Raji (cell line): ENCODE measurements around the gene PPP3CA.

Experiments
- POLR2A ChIP-seq: IDR thresholded peaks from 2 replicates; pipeline ENCODE4 v1.6.1; 2011; ENCODE audit warnings: low read depth, low read length, control low read depth; ENCODE audit not compliant: insufficient read depth

Gene PPP3CA

DNA sequence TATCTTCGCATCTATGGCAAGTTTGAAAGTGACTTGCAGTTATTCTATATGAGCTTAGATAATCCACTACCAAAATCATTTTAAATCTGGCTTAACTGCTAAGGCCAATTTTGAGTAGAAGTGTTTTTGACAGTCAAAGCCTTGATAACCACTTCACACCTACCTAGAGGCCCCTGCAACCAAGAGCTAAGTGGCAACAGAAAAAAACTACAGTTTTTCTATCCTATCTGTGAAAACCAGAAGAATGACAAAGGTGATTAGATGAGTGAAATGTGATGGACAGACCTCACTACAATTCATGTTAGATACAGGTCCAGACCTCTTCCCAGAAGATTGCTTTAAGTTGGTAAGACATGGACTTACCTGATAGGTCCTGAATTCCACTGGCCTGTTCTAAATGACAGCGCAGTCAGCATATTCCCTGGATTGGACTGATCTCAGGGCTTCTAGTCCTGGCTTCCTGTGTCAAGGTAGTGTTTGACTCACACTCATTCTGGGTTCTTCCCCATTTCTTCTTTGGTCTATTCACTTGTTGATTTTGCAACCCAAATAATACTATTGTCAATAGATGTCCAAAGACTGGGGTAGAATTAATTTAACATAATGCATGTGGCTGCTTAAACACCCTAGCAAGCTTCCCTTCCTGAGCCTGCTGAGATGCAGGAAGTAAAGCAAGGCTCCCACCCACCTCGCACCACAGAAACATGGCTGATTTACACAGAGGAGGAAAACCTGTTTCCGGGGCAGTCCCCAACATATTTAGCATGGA, 65.1 kb downstream of the PPP3CA start:
- no peak for TF ChIP-seq POLR2A

DNA sequence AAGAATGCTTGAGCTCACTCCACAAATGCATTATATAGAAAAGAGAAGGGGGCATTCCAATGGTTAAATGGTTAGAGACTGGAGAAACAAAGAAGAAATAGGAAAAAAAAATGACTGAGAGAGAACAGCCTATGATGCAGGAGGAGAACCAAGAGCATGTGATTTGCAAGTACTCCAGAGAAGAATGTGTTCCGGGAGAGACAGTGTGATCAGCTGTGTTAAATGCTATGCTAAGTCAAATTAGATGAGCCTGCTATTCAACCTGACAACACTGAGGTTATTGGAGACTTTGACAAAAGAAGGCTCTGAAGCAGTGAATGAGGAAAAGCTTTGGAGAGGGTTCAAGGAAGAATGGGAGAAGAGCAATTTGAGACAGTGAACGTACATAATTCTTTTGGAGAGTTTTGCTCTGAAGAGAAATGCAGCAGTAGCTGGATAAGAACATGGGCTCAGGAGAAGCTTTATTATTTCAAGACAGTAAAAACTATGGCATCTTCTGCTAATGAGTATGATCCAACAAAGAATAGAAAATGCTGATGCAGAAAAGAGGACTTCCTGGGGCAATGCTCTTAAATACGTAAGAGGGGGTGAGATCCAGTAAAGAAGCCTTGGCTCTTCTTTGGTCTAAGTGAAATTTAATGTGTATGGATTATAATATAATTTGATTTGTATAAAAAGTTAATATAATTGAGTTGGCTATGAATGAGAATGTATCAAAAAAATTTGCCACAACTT, 66.3 kb downstream of the PPP3CA start:
- no peak for TF ChIP-seq POLR2A

DNA sequence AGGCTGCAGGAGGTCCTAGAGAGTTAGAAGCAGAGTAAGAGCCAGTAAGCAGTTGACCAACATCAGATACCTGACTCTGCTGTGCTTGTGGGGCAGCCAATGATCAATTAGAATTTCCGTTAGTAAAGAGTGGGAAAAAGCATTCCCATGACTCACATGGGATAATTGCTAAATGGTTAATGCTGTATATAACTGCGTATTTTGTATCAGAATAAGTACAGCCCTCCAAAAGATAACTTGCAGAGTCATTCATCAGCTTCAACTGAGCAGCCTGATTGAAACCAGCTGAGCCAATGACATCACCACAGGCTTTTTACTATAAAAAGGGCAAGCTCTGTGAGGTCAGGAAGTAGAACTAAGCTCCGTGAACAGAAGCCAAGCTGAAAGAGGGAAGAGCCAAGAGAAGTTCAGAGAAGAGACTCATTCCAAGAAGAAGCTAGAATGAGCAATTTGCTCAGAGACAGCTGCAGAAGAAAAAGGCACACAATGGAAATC, 67.9 kb downstream of the PPP3CA start:
- no peak for TF ChIP-seq POLR2A

DNA sequence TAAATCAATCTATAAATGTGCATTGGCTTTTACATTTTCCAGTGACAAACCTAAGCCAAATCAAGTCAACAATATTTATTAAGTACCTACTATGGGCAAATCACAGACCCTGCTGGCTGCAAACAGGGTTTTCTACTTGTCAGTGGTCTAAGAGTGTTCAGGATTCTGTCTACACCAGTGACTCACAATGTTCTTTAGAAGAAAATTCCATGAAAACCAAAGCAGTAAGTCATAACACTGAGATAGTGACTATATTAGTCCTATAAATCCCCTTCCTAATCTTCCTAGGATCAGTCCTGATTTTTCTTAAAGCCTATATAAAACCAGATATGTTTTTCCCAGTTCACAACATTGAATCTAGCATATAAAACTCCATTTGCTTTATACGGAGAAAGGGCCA, 69.7 kb downstream of the PPP3CA start:
- no peak for TF ChIP-seq POLR2A

DNA sequence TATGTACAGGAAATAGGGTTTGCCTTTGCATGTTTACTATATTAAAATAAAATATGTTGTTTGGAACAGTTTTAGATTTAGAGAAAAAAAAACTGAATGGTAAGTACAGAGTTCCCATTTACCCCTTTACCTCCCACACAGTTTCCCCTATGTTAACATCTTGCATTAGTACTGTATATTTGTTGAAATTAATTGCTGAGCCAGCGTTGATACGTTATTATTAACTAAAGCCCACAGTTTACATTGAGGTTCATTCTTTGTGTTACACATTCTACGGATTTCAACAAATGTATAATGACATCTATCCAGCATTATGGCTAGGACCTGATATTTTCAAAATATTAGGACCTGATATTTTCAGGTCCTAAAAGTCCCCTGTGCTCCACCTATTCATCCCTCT, 70.7 kb downstream of the PPP3CA start:
- TF ChIP-seq POLR2A = no peak

DNA sequence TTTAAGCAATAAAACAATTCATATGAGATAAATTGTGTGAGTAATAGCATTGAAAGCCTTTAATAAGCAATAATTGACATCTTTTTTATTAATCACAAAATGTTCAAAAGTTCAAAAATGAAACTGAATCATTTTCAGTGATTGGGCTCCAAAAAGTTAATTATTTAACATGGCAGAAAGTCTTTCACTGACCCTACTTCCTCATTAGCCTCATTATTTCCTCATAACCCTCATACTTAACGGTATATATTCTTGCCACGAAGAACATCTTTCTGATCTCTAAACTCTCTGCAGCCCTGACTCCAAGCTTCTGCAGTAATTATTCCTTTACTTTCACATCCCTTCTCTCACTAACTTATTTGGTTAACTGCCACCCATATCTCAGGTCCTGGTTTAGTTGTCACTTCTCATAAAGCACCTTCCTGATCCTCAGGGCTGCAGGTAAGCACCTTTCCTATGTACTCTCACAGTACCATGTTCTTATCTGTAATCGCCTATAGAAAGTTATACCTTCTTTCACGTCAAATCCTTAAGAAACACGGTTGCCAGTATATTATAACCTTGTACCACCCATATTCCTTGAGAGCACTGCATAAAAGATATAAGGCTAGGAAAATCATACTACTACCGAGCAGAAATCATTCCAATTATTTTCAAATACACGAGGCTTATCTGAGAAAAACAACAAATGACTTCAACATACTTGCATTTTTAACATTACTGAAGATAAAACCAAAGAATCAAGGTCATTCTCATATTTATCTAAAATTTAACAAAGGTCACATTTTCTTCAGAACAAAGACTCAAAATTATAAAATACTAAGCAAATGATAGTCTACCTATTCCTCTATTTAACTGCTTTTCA, 72.2 kb downstream of the PPP3CA start:
- TF ChIP-seq POLR2A = no peak

DNA sequence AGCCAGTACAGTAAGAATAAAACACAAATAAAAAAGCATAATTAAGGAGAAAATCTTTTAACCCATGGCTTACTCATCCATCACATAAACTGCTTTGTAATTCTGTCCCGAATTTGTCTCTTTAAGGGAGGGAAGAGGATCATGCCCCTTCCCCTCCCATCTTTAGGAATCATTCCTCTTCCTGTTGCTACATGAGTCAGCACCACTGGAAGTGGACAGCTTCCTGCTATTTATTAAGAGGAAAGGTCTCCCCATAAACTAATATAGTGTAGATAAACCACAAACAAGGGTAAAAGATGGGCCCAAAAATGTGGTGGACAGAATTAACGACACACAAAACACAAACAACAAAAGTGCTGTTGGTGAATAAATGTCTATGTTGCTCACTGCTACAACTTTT, 75.8 kb downstream of the PPP3CA start:
- no peak for TF ChIP-seq POLR2A

DNA sequence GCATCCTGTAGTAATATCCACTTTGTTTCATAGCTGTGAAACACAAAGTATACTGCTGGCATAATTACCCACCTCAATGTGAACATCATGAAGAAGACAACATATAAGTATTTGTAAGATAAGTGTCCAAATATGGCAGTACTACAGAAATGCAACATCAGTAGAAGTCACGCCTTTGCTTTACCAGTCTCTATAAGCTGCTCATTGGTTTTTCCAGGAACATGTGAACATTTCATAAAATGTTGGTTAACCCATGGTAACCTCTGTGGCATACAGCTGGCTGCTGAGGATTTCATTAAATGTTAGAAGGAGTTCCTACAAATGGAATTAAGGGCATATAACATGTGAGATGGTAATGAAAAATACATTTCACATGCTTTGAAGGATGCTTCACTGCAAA, 77.6 kb downstream of the PPP3CA start:
- no peak for TF ChIP-seq POLR2A

DNA sequence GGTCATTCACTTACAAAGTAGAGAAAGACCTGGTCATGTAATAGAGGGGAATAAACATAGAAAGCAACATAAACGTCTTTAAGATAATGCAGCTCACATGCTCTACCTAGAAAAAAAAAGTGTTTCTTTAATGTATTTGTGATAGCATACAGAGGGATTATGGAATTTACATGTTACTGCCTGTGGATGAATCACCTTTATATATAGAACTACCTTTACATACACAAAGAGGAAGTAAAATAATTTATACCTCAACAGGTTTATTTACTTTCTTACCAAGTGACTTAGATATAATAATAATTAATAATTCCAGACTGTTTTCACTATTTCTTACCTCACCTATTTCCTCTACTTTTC, 81.5 kb downstream of the PPP3CA start:
- TF ChIP-seq POLR2A = no peak

DNA sequence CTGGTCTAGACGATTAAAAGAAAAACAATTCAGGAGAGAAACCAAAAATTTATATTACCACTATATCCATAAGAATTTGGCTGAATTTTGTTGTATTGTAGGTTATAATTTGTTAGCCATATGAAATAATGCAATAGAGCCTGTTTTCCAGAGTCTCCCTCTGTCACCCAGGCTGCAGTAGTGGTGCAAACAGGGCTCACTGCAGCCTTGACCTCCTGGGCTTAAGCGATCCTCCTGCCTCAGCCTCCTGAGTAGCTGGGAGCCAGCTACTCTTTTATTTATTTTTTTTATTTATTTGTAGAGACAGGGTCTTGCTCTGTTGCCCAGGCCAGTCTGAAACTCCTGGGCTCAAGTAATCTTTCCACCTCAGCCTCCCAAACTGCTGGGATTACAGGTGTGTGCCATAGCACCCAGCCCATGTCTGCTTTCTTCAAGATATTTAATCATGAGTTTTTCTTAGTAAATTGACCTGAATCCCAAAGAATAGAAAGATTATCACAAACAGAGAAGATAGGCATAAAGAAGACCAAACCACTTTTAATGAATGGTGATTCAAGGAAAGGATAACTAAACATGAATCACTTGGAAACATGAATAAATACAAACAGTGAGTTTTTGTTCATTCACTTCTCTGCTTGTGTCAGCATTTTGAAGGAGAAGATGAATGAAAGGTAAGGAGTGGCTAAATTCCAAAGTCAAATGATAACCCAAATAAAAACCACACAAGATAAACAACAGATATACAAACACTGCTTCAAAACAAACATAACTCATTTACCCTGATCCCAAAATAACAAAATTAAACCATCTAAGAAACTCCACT, 82.1 kb downstream of the PPP3CA start:
- no peak for TF ChIP-seq POLR2A

DNA sequence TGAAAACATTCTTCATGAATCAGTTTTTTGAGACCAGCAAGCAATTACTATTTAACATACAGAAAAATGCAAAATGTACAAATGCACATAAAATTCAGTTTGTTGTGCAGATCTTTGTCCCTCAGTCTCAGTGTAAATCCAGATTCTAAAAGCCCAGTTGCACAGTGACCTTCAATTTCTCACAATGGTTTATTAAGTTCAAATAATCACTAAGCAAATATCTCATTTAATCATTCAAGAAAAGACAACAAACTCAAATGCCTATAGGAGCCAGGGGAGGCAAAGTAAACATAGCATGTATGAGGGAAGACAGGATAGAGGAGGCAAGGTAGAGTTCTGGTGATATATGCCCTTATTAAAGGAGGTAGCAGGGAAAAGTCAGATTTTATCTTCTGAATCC, 82.8 kb downstream of the PPP3CA start:
- TF ChIP-seq POLR2A = no peak

DNA sequence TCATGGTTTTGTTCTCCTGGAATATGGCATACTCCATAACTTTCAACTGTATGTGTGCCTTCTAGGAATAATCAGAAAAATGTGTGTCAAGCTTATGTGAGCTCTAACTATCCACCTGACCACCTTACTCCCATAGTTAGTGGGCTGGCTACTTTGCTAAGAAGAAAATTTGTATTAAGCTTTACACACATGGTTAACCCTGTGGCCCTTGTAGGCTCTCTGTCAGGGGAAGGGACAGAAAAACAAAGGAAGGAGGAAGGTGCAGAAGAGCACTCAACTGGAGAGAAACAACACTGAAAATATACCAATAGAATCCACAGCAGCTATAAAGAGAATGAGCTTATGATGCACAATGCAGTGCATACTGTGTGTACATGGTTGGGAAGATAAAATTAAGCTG, 84.6 kb downstream of the PPP3CA start:
- TF ChIP-seq POLR2A = no peak

DNA sequence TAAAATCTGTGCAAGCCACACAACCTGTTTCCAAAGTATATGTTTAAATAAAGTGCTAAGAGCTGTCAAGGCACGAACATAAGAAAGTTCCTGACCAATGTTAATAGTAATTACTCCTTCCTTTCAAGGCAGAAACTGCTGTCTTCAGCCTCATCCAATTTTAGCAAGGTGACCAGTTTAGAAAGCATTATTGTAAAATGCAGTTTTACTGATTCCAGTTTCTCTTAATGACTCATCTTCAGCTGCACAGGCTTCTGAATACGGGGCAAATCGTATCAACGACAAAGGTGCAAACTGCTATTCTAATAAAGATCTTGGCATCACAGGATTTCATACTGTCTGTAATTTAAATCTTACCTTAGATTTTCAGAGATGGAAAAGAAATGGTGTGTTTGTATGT, 87.5 kb downstream of the PPP3CA start:
- no peak for TF ChIP-seq POLR2A

DNA sequence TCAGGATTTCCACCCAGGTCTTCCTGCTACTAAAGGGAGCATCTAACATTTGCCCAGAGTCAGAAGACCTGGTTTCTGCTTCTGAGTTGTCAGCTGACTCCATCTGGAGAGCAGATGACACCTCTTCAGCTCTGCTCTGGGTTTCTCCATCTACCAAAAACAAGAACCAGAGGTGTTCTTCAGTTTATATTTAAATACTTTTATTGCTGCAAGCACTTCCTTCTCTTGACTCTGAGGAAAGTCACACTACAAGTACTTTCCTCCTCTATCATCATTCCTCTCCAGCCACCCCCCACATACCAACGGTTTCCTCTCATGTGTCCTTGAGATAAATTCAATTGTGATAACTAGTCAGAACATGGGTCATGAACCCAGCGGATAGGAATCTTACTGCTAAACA, 88.4 kb downstream of the PPP3CA start:
- TF ChIP-seq POLR2A = no peak

DNA sequence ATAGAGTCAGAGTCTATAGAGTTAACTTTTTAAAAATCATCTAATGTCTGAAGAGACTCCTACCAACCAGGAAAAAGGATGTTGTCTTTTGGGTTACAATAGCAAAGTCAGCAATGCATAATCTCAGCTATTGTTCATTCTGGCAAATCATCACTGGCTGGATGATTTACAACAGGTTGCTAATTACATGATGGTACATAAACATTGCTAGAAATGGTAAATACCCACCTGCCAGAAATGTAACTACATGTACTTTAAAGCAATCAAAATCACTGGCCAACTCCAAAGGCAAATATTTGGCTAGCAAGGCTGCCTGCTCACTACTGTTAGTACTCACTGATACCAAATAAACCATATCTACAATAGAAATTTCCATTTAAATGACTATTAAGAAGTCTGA, 91.1 kb downstream of the PPP3CA start:
- no peak for TF ChIP-seq POLR2A
